K562 (cell line): Measurements from ENCODE around the gene TENT4B. TPM values are rescaled to one million over a fixed set of nuclear protein-coding genes. Genes with fewer than 3 reads are reported as not detected.

ENCODE experiments used
- ATAC-seq: fragments of 200-7000 bp; cut with Tn5 transposase; 3 replicates; pipeline ENCODE4 v1.9.1; 2020; ENCODE audit warnings: moderate library complexity
- BruUV-seq: library from RNA; stranded (reverse); fragments of 400-500 nt; replicated peaks from 2 replicates; lab custom pipeline; 2021; lab: Mats Ljungman, UMichigan
- CTCF ChIA-PET: fragments of 300-600 bp; formaldehyde crosslinking; extraction: SDS; loops from one replicate; lab custom pipeline; 2021; ENCODE audit warnings: low intra/inter-chr PET ratio; lab: Yijun Ruan, JAX
- POLR2A ChIA-PET: fragments of 300-600, 350-650 bp; sonication (Branson Sonifier 250); formaldehyde crosslinking; extraction: SDS; loops from one replicate; lab custom pipeline; 2021; ENCODE audit warnings: antibody characterized with exemption, inconsistent platforms; lab: Yijun Ruan, JAX
- DNase-seq, 4 experiments: peaks; one replicate each; pipeline versions ENCODE4 v3.0.0 to v3.0.0-alpha.2; 2011 to 2018; ENCODE audit warnings: low spot score in 3 of 4, mixed read lengths in 3 of 4; ENCODE audit errors: extremely low read depth in 1 of 4
- FAIRE-seq: peaks from 2 replicates; lab custom pipeline; 2011; peaks lifted over from hg19 to GRCh38; lab: Jason Lieb, UNC
- H2AFZ ChIP-seq: 2 replicates; pipeline ENCODE4 v1.6.0; 2011; ENCODE audit warnings: low read depth, low read length, control low read depth, inconsistent platforms
- H3K27ac ChIP-seq: fragments of 200-600 bp; 3 replicates; pipeline ENCODE4 v1.8.0; 2011; ENCODE audit warnings: low read depth, mild to moderate bottlenecking, control low read depth, inconsistent platforms, low read length, moderate library complexity, mixed read lengths; ENCODE audit errors: extremely low read depth
- H3K27me3 ChIP-seq, 2 experiments: fragments of 300-600 bp in 1 of 2; 2 replicates in 1 of 2; 3 replicates in 1 of 2; pipeline versions ENCODE4 v1.6.0 to v1.8.0; 2011; ENCODE audit warnings: inconsistent platforms in 2 of 2, low read length in 2 of 2, mild to moderate bottlenecking in 1 of 2, mixed read lengths in 1 of 2, moderate library complexity in 1 of 2; ENCODE audit not compliant: control insufficient read depth in 2 of 2, insufficient read depth in 2 of 2
- H3K36me3 ChIP-seq: fragments of 300-600 bp; 3 replicates; pipeline ENCODE4 v1.8.0; 2011; ENCODE audit warnings: mild to moderate bottlenecking, low read length, inconsistent platforms; ENCODE audit not compliant: control insufficient read depth, insufficient read depth
- H3K4me1 ChIP-seq, 2 experiments: fragments of 200-600 bp in 1 of 2; replicated peaks in 1 of 2; 2 replicates in 1 of 2; 3 replicates in 1 of 2; pipeline versions ENCODE4 v1.5.1 to v1.8.0; 2011; ENCODE audit warnings: inconsistent platforms in 2 of 2, low read length in 2 of 2, mild to moderate bottlenecking in 1 of 2, mixed read lengths in 1 of 2, moderate library complexity in 1 of 2; ENCODE audit not compliant: control insufficient read depth in 2 of 2, insufficient read depth in 2 of 2
- H3K4me2 ChIP-seq: 2 replicates; pipeline ENCODE4 v1.6.1; 2011; ENCODE audit warnings: low read length, control low read depth, inconsistent platforms, mixed read lengths; ENCODE audit not compliant: insufficient read depth
- H3K4me3 ChIP-seq: fragments of 200-600 bp; sonication (generic), shearing (Covaris generic); 2 replicates; pipeline ENCODE4 v1.5.1; 2016; ENCODE audit warnings: control low read depth, inconsistent platforms
- H3K79me2 ChIP-seq: fragments of 200-600 bp; 3 replicates; pipeline ENCODE4 v1.8.0; 2011; ENCODE audit warnings: low read length, inconsistent platforms; ENCODE audit not compliant: control insufficient read depth, insufficient read depth
- H3K9ac ChIP-seq, 2 experiments: 2 replicates each; pipeline versions ENCODE4 v1.6.0 to v1.6.1; 2011; ENCODE audit warnings: low read depth in 2 of 2, low read length in 2 of 2, control low read depth in 1 of 2, inconsistent platforms in 1 of 2, mild to moderate bottlenecking in 1 of 2, mixed read lengths in 1 of 2; ENCODE audit not compliant: insufficient read depth in 1 of 2
- H3K9me1 ChIP-seq: one replicate; pipeline ENCODE4 v1.6.0; 2011; ENCODE audit warnings: inconsistent platforms, mild to moderate bottlenecking, low read length, moderate library complexity; ENCODE audit not compliant: control insufficient read depth, insufficient read depth
- H3K9me3 ChIP-seq: replicated peaks from 2 replicates; pipeline ENCODE4 v1.5.1; 2011; ENCODE audit warnings: low read depth, low read length, inconsistent platforms; ENCODE audit not compliant: control insufficient read depth, insufficient read depth
- H4K20me1 ChIP-seq: replicated peaks from 2 replicates; pipeline ENCODE4 v1.6.1; 2011; ENCODE audit warnings: low read length, inconsistent platforms, mixed read lengths; ENCODE audit not compliant: control insufficient read depth, insufficient read depth
- BCOR ChIP-seq: fragments of 450-650 bp; IDR thresholded peaks from 2 replicates; pipeline ENCODE4 v1.6.1; 2016
- CBX3 ChIP-seq, 2 experiments: IDR thresholded peaks; 1 replicate in 1 of 2; 2 replicates in 1 of 2; pipeline ENCODE4 v1.6.1; 2012; ENCODE audit warnings: inconsistent platforms in 2 of 2, low read length in 2 of 2, borderline replicate concordance in 1 of 2, control low read depth in 1 of 2
- ETV1 ChIP-seq: fragments of 450-650 bp; conservative IDR thresholded peaks from 2 replicates; pipeline ENCODE4 v1.6.1; 2016; ENCODE audit warnings: missing genetic modification characterization, control low read depth, low read depth, missing compliant biosample characterization
- KAT7 ChIP-seq: sonication (generic); formaldehyde crosslinking; IDR thresholded peaks from 2 replicates; pipeline ENCODE4 v1.8.0; 2022; ENCODE audit warnings: missing genetic modification reagents, mild to moderate bottlenecking, borderline replicate concordance
- KDM1A ChIP-seq, 2 experiments: fragments of 450-650 bp; IDR thresholded peaks; 2 replicates each; pipeline ENCODE4 v1.6.1; 2016; ENCODE audit warnings: mild to moderate bottlenecking in 2 of 2
- NELFE ChIP-seq: IDR thresholded peaks from 2 replicates; pipeline ENCODE4 v1.6.1; 2011; ENCODE audit warnings: mild to moderate bottlenecking; ENCODE audit not compliant: insufficient read depth, insufficient read length
- PTRF ChIP-seq: fragments of 450-650 bp; IDR thresholded peaks from 2 replicates; pipeline ENCODE4 v1.6.1; 2016; ENCODE audit warnings: mild to moderate bottlenecking, missing genetic modification characterization, missing compliant biosample characterization
- RBM25 ChIP-seq: fragments of 200-400 bp; formaldehyde crosslinking; IDR thresholded peaks from 2 replicates; pipeline ENCODE4 v1.6.1; 2018; ENCODE audit warnings: low read length, low read depth, moderate library complexity; ENCODE audit not compliant: severe bottlenecking
- RNF2 ChIP-seq: sonication (generic); IDR thresholded peaks from 2 replicates; pipeline ENCODE4 v1.6.1; 2016
- SMARCA4 ChIP-seq: fragments of 450-650 bp; IDR thresholded peaks from 2 replicates; pipeline ENCODE4 v1.6.1; 2016
- TFAM ChIP-seq: fragments of 250-450 bp; sonication (Bioruptor Pico); conservative IDR thresholded peaks from 2 replicates; pipeline ENCODE4 v1.5.0; 2021; ENCODE audit warnings: mild to moderate bottlenecking, moderate library complexity
- ZBTB33 ChIP-seq: sonication (generic); formaldehyde crosslinking; IDR thresholded peaks from 2 replicates; pipeline ENCODE4 v1.8.1; 2023; ENCODE audit warnings: mild to moderate bottlenecking, missing genetic modification reagents
- ZNF444 ChIP-seq: fragments of 250-450 bp; sonication (Bioruptor Pico); IDR thresholded peaks from 2 replicates; pipeline ENCODE4 v1.4.0; 2020; ENCODE audit warnings: mild to moderate bottlenecking, moderate library complexity
- ZSCAN29 ChIP-seq: fragments of 450-650 bp; IDR thresholded peaks from 2 replicates; pipeline ENCODE4 v1.6.1; 2017
- WGBS: fragments of 100-300 bp; shearing (Covaris generic); methylation state at CpG from one replicate; pipeline ENCODE4 v1.1.6; 2016; ENCODE audit warnings: low coverage, mixed read lengths; ENCODE audit not compliant: insufficient coverage; ENCODE audit errors: missing lambda C conversion rate; 5-methylcytosine and 5-hydroxymethylcytosine counted together
- in situ Hi-C: fragments of 300-500 bp; cut with MboI; formaldehyde crosslinking; loops from 4 replicates; pipeline ENCODE4 v1.15.0; 2018; ENCODE audit warnings: inconsistent platforms, mixed read lengths
- intact Hi-C: fragments of 100-400 bp; cut with micrococcal nuclease; formaldehyde crosslinking; loops from 2 replicates; pipeline ENCODE4 v1.14.2; 2022
- polyA plus RNA-seq, 8 experiments: library from polyadenylated mRNA; depleted of rRNA in 4 of 8; stranded (reverse) in 5 of 8; unstranded in 3 of 8; fragments of >200 nt; fragmentation: Nextera tagmentation in 2 of 8; fragmentation: Illumina TruSeq in 1 of 8; extraction: Ambion mirVana in 2 of 8; extraction: Trizol in 1 of 8; gene quantifications; 2 replicates each; pipeline versions ENCODE4 v1.2.1 to v1.2.3, GENCODE V29; 2011 to 2014; ENCODE audit warnings: inconsistent platforms in 1 of 8, missing spikeins in 1 of 8
- total RNA-seq, 7 experiments: library from RNA; depleted of rRNA in 6 of 7; stranded (reverse); fragments of >200 nt in 6 of 7; fragmentation: Illumina TruSeq in 2 of 7; extraction: Trizol in 2 of 7; gene quantifications; 2 replicates each; pipeline versions ENCODE4 v1.2.1 to v1.2.3, GENCODE V29; 2011 to 2021; ENCODE audit warnings: low replicate concordance in 1 of 7

TENT4B gene
- total and polyA plus RNA-seq, 9 of the 15 experiments (the other 6 are each of a cell fraction or from before 2014, with no cell fraction given) = 5.2 to 8.4 (median 7.0) TPM

DNA sequence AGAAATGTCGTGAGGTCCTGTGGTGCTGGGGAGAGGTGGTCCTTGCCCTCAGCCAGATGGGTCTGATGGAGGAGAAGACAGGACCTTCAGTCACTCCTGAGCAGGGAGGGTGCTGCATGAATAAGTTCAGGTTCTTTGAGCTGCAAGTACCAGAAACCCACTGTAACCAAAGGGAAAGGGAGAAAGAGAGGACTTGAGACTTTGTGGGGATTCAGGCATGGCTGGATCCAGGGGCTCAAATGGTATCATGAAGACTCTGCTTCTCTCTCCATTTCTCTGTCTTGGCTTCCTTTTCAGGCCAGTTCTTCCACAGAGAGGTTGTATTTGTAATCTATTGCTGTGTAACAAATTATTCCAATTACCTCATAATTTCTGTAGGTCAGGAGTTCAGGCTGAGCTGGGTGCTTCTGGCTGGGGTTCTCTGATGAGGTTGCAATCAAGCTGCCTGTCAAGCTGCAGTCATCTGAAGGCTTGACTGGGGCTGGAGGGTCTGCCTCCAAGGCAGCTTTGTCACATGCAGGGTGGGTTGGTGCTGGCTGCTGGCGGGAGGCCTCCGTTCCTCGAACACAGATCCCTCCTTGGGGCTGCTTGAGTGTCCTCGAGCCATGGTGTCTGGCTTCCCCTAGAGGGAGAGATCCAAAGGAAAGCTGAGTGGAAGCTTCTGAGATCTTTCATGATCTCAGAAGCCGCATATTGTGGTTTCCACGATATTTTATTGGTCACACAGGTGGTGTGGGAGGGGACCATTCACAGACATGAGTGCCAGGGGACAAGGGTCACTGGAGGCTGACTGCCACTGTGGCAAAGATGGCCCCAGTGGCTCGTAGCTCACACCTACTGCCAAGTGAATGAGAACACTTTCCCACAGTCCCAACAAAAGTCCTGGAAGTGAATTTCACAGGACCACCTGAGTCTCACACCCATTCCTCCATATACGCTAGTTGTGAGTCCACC lies 107.4 kb downstream of the TENT4B start:
- DNase-seq (no peak), ATAC-seq (no peak), FAIRE-seq (no peak)
- Histone ChIP-seq H2AFZ (no peak overlapping the region), H3K4me3 (no peak overlapping the region), H3K9me3 (no peaks in the 10 kb centered on the region), H4K20me1 (no peaks in the 10 kb centered on the region), H3K4me2 (no peak overlapping the region), H3K27ac (no peak overlapping the region; the same call in 2 of the 3 replicates), H3K9me1 (no peaks in the 10 kb centered on the region), H3K79me2 (peaks cover 44% of the 10 kb centered on the region), H3K36me3 (no peaks in the 10 kb centered on the region), H3K27me3 (no peaks in the 10 kb centered on the region), H3K9ac (peak overlapping the region in 1 of 2 experiments; percentile 69; a peak in 1 of 4 replicates), H3K4me1 (peaks cover 57 to 61% of the 10 kb centered on the region in 2 experiments)
- TF ChIP-seq BCOR (peak; percentile 73; the same call in 1 of the 2 replicates), PTRF (tag) (no peak), CBX3 (IDR thresholded peaks at IDR 0.05; ENCODE audit: borderline replicate concordance in 1 of 2, low read length in 2 of 2) (peak in 1 of 2 experiments; percentile 14; a peak in 1 of 3 replicates), NELFE (no peak), SMARCA4 (no peak), KDM1A (IDR thresholded peaks at IDR 0.05) (peak; percentile 15 to 18; a peak in 1 of 4 replicates), ZNF444 (CRISPR knock-in tag) (no peak), ZSCAN29 (no peak), ETV1 (tag) (no peak), ZBTB33 (CRISPR knock-in tag) (peak; percentile 34; the same call in 1 of the 2 replicates), RBM25 (peak; percentile 86), RNF2 (no peak), TFAM (CRISPR knock-in tag) (no peak), KAT7 (CRISPR knock-in tag) (no peak)
- POLR2A ChIA-PET = interaction anchor here (0.9 to 1.6 kb wide), 3 partner anchors 9 to 14 kb away, joined by 4 to 5 read pairs (median 5); no protein-coding TSS in a partner anchor
- BruUV-seq = no TSS peak
- 78% methylated on average over 9 of the region's 9 CpGs for WGBS
- CTCF ChIA-PET = no interaction called here
- intact Hi-C loops = no loop called here
- in situ Hi-C loops = loop anchor here (25.0 kb wide), 1 partner anchor 1648 kb away; the partner anchor contains the start of gene N4BP1
